GM13977 (cell line): ENCODE data around the gene ARL5B.

Source experiments
- DNase-seq: peaks from one replicate; pipeline ENCODE4 v3.0.0; 2012; ENCODE audit warnings: low spot score
- in situ Hi-C: fragments of 300-500 bp; cut with MboI; formaldehyde crosslinking; loops from one replicate; pipeline ENCODE4 v1.12.0; 2022; ENCODE audit warnings: low sequenced_read_pairs, low pct_unique_long_range_greater_than_20kb, mixed read lengths, inconsistent platforms; ENCODE audit not compliant: unreplicated experiment
- TF ChIP-seq, protein P1 (sequence below): IDR thresholded peaks from 2 replicates; pipeline ENCODE4 v1.5.1; 2012; ENCODE audit warnings: mild to moderate bottlenecking, control low read depth; ENCODE audit not compliant: insufficient read depth; ENCODE audit errors: extremely low read depth, missing control alignments

ARL5B gene, protein sequence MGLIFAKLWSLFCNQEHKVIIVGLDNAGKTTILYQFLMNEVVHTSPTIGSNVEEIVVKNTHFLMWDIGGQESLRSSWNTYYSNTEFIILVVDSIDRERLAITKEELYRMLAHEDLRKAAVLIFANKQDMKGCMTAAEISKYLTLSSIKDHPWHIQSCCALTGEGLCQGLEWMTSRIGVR

DNA sequence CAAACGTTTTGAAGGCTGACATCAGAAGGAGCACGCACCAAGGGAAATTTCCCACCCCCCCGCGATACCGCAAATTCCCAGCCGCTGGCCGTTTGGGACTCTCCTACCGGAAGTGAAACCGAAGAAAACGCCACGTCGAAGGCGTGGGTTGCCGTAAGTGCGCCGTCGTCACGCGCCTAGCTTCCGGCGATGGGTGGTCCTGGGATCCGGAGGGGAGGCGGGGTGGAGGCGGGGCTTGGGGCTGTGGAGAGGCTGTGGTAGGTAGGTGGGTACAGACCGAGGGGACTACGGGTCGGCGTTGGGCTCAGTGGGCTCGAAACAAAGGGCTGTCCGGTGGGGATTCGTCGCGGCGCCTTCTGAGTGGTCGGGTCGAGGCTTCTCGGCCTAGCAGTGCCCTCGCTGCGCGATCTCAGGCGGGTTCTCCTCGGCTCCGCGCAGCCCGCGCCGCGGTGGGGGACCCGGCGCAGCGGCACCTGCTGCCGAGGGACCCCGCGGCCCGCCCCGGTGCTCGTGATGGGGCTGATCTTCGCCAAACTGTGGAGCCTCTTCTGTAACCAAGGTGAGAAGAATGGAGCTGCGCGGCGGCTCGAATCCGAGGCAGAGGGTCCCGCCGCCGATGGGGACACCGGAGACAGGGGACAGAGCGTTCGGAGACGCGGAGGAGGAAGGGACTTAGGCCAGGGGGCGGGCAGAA, at the start of gene ARL5B:
Gene ARL5B, plus strand, starts transcription at position 307 of the 694 bp plus-strand sequence. Its CDS starts 207 bp downstream, at position 514.
- DNase-seq: peak; percentile 94
- in situ Hi-C loops: loop anchor here (25.0 kb wide), 1 partner anchor 997 kb away; no protein-coding TSS in a partner anchor
- TF ChIP-seq, protein P1, sequence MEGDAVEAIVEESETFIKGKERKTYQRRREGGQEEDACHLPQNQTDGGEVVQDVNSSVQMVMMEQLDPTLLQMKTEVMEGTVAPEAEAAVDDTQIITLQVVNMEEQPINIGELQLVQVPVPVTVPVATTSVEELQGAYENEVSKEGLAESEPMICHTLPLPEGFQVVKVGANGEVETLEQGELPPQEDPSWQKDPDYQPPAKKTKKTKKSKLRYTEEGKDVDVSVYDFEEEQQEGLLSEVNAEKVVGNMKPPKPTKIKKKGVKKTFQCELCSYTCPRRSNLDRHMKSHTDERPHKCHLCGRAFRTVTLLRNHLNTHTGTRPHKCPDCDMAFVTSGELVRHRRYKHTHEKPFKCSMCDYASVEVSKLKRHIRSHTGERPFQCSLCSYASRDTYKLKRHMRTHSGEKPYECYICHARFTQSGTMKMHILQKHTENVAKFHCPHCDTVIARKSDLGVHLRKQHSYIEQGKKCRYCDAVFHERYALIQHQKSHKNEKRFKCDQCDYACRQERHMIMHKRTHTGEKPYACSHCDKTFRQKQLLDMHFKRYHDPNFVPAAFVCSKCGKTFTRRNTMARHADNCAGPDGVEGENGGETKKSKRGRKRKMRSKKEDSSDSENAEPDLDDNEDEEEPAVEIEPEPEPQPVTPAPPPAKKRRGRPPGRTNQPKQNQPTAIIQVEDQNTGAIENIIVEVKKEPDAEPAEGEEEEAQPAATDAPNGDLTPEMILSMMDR: no peak

DNA sequence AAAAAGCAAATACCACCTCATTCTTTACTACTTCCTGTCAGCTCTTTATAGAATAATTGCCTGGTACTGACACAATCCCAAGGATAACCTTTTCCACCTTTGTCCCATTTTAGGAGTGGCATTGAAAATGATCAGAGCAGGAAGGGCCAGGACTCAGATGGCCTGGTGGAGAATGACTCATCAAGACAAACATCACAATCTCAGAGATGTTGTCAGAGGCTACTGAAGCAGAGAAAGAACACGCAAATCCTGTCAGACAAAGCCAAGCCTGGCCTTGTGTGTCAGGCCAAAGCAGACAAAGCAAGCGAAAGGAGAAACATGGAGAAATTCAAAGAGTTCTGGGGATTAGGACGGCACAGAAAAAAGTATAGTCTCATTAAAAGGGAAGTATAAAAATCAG, 48.7 kb upstream of the ARL5B start:
- no peak for DNase-seq
- TF ChIP-seq, protein P1: no peak
- in situ Hi-C loops: no loop called here

DNA sequence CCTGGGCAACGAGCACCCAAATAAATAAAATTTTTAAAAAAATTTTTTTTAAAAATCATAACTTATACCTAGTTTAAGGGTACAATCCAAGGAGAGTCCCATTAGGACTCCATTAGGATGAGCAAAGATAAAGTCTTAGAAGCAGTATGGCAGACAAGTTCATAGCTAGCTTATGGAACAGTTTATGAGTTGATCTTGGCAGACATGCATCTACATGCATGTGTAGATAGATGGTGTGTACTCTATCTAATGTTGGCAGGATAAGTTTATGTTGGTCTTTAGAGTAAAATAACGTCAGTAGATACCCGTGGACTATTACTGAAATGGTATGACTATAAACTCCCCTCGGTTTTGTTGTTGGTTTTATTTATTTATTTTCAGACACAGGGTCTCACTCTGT, 48.1 kb upstream of the ARL5B start:
- no peak for DNase-seq
- TF ChIP-seq, protein P1: no peak
- in situ Hi-C loops: no loop called here

DNA sequence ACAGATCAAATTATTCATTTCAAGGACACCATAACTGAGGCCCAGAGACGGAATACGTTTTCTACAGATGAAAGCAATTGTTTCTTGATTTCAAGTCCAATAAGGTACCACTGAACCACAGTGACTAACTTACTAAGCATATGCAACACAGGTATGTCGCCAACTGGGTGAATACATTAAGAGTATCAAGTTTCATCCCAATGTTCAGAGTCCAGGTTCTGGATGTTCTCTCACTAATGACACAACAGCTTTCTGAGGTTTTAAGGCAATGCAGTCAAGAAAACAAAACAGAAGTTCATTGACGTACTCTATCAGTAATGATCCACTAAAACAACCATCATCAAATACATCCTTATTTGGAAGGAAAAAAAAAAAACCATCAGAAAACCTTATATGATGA, 43.6 kb upstream of the ARL5B start:
- in situ Hi-C loops: no loop called here
- TF ChIP-seq, protein P1: no peak
- DNase-seq: no peak

DNA sequence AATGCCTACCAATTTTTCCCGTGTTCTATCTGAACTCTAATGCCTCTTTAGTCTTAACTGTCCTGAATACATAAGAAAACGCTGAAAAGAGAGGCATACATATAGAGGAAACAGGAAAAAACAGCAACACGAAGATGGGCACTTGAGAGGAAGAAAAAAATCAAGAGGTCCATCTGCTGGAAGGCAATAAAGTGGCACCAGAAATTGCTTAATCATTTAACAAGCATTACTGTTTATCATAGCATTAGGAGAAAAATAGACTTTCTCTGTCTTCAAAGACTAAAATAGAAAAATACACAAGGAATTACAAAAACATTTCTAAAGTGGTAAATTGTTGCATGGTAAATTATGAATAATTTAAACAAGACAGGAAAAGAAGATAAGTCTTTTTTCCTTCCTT, 42.9 kb upstream of the ARL5B start:
- TF ChIP-seq, protein P1: no peak
- DNase-seq: no peak
- in situ Hi-C loops: no loop called here

DNA sequence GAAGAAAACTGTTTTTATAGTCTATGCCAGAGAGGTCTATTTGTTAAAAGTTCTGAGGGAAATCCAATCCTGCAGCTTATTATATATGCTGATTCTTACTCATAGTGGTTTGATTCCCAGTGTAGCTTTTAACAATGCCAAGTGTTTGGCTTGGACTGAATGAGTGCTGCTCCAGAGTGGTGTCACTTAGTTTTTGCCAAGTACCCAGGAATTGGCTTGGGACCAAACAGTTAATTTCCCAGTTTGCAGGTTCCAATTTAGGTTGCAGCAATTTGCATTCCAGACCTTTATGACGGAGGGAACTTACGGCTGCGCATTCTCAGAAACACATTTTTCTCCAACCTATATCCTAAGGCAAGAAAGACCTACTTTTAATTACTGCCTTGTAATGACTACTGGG, 40.2 kb upstream of the ARL5B start:
- DNase-seq: no peak
- TF ChIP-seq, protein P1: no peak
- in situ Hi-C loops: no loop called here
